Measurements from ENCODE around the gene FUT6. TPM values are rescaled to one million over a fixed set of nuclear protein-coding genes. Genes with fewer than 3 reads are reported as not detected.
"Not testable (repeated sequence)": the region's sequence is repeated elsewhere in the genome, so short reads cannot be mapped to it uniquely, and the experiment has no call there.

FUT6 gene
- total RNA-seq, 1 experiment from 2014 or later = not detected

DNA sequence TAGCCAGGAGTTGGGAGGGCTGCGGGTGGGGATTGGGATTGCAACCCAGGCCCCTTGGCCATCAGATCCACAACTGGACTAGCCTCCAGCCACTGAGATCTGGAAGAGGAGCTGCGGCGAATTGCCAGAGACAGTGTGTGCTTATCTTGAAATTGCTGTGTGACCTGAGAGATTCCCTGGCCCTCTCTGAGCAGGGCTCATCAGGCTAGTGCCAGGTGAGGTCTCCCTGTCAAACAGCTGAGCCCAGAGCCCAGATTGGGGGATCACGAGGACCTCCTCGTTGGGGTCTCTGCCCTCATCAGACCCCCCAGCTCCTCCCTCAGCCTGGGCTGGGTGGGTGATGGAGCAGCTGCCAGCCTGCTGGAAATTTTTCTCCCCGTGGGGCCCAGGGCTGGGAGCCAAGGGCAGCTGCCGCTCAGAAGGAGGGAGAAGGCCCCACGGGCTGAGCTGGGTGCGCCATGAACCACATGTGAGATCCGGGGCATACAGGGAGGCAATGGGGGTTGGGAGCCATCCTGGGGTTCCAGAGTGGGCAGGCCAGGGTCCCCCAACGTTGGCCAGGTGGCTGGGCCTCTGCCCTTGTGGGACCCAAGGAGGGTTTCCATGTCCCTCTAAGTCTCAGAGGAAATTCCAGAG is 23.6 kb upstream of the FUT6 start:
- in situ Hi-C loops (cut with HindIII; ENCODE audit: low sequenced_read_pairs) = no loop called here
- no peak for DNase-seq (ENCODE audit: low spot score)

DNA sequence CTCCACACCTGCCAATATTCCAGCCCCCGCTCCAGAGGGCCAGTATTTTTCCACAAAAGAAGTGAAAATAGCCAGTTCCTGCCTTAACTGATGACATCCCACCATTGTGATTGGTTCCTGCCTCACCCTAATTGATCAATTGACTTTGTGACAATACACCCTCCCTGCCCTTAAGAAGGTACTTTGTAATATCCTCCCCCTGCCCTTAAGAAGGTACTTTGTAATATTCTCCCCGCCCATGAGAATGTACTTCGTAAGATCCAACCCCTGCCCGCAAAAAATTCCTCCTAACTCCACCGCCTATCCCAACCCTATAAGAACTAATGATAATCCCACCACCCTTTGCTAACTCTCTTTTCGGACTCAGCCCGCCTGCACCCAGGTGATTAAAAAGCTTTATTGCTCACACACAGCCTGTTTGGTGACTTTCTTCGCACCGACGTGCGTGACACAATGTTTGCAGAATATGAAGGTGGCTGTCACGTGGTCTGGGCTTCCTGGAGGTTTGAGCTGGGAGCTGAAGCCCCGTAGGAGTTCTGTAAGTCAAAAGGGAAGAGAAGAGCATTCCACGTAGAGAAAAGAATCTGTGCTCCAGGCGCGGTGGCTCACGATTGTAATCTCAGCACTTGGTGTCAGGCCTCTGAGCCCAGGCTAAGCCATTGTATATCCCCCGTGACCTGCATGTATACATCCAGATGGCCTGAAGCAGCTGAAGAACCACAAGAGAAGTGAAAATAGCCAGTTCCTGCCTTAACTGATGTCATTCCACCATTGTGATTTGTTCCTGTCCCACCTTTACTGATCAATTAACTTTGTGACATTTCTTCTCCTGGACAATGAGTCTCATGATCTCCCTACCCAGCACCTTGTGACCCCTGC is 17.9 kb upstream of the FUT6 start:
- in situ Hi-C loops (cut with HindIII; ENCODE audit: low sequenced_read_pairs) = no loop called here
- no peak for DNase-seq (ENCODE audit: low spot score)

- DNase-seq (ENCODE audit: low spot score); in situ Hi-C loops (cut with HindIII; ENCODE audit: low sequenced_read_pairs): not testable (repeated sequence)
Observed at GRCh38 chr19:5855151-5855550, 15.6 kb upstream of the FUT6 start.

DNA sequence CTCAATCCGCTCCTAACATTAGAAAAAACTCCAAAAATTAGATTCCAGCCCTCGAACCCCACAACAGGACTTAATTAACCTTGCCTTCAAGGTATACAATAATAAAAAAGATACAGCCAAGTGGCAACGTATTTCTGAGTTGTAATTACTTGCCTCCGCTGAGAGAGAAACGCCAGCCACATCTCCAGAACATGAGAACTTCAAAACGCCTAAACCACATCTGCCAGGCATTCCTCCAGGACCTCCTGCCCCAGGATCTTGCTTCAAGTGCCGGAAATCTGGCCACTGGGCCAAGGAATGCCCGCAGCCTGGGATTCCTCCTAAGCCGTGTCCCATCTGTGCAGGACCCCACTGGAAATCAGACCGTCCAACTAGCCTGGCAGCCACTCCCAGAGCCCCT is 14.6 kb upstream of the FUT6 start:
- DNase-seq (ENCODE audit: low spot score); in situ Hi-C loops (cut with HindIII; ENCODE audit: low sequenced_read_pairs): not testable (repeated sequence)

- in situ Hi-C loops (cut with HindIII; ENCODE audit: low sequenced_read_pairs) = no loop called here
- no peak for DNase-seq (ENCODE audit: low spot score)
Observed at GRCh38 chr19:5851302-5851701, 11.8 kb upstream of the FUT6 start, which contains the start of gene FUT3. FUT3 (minus strand) TSS chr19:5851449.

- in situ Hi-C loops (cut with HindIII; ENCODE audit: low sequenced_read_pairs) = no loop called here
- no peak for DNase-seq (ENCODE audit: low spot score)
Observed at GRCh38 chr19:5850743-5851293, 11.3 kb upstream of the FUT6 start.

DNA sequence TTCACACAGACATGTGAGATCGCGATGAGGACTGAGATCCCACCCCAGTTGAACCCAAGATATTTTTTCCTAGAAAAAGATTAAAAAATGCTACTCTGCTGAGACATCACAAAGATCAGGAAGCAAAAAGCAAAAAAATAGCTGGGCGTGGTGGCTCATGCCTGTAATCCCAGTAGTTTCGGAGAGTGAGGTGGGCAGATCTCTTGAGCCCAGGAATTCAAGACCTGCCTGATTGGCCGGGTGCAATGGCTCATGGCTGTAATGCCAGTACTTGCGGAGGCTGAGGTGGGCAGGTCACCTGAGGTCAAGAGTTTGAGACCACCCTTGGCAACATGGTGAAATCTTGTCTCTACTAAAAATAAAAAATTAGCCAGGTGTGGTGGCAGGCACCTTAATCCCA is 10.7 kb upstream of the FUT6 start:
- in situ Hi-C loops (cut with HindIII; ENCODE audit: low sequenced_read_pairs) = no loop called here
- no peak for DNase-seq (ENCODE audit: low spot score)

DNA sequence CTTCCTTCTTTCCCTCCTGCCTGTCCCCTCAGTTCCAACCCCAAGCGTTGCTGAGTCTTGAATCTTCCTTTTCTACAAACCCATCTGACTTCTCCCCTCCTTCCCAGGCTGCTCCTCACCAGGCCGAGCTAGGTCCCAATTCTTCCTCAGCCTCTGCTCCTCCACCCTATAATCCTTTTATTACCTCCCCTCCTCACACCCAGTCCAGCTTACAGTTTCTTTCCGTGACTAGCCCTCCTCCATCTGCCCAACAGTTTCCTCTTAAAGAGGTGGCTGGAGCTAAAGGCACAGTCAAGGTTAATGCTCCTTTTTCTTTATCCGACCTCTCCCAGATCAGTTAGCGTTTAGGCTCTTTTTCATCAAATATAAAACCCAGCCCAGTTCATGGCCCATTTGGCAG is 9.1 kb upstream of the FUT6 start:
- in situ Hi-C loops (cut with HindIII; ENCODE audit: low sequenced_read_pairs); DNase-seq (ENCODE audit: low spot score): not testable (repeated sequence)

- DNase-seq (ENCODE audit: low spot score); in situ Hi-C loops (cut with HindIII; ENCODE audit: low sequenced_read_pairs): not testable (repeated sequence)
Observed at GRCh38 chr19:5847846-5848245, 8.3 kb upstream of the FUT6 start.

- DNase-seq (ENCODE audit: low spot score) = no peak
- in situ Hi-C loops (cut with HindIII; ENCODE audit: low sequenced_read_pairs) = no loop called here
Observed at GRCh38 chr19:5844456-5845433, 5.2 kb upstream of the FUT6 start.

DNA sequence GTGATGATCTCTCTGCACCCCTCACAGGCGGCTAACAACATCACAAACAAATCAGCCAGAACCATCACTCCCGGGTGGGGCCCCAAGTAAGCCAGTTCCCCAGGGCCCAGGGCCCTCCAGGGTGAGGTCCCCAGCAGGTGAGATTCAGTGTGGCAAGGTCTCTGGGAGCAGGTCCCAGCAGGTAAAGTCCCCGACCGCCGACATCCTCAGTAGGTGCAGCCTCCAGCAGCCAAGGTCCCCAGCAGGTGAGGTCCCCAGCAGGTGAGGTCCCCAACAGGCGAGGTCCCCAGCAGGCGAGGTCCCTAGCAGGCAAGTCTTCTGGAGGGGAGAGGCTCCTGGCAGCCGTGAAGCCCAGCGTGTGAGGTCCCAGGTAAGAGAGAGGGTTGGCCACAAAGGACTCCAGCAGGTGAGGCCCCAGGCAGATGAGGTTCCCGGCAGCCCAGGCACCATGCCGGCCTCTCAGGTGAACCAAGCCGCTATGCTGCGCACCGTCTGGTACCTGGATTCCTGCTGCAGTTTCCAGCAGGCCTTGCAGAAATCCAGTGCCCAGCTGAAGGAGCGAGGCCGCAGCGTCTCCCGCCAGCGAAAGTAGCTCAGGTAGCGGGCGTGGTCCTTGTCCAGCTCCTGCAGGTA is 3.9 kb upstream of the FUT6 start:
- no peak for DNase-seq (ENCODE audit: low spot score)
- in situ Hi-C loops (cut with HindIII; ENCODE audit: low sequenced_read_pairs) = no loop called here

GRCh38 chr19:5841735-5842111 is 2.2 kb upstream of the FUT6 start:
- in situ Hi-C loops (cut with HindIII; ENCODE audit: low sequenced_read_pairs); DNase-seq (ENCODE audit: low spot score): not testable (repeated sequence)

- in situ Hi-C loops (cut with HindIII; ENCODE audit: low sequenced_read_pairs) = no loop called here
- no peak for DNase-seq (ENCODE audit: low spot score)
Observed at GRCh38 chr19:5838353-5839064, 993 bp downstream of the FUT6 start.

DNA sequence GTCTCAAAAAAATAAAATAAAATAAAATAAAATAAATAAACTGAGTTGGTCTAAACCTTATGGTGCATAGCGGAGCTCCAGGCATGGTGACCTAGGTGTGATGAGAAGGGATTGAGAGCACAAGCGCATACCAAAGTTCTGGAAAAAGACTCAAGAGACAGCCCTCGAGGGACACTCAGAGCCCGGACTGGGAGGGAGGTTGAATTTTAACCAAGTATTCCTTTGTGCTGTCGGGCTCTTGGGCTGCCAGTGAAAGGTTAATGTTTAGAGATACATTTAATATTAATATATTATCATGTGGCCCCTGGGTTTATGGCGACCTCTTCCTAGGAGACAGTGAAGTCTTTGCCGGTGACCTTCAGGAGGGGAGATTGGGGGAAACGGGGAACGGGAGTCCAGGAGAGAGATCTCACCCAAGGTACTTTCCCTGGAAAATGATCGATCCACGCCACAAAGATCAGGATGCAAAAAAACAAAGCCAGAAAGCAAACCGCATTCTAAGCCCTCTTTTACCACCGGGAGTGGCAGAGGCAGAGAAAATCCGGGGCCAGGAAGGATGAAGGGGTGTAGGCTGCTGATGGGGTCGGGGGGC is 1.6 kb downstream of the FUT6 start:
- in situ Hi-C loops (cut with HindIII; ENCODE audit: low sequenced_read_pairs) = no loop called here
- no peak for DNase-seq (ENCODE audit: low spot score)

DNA sequence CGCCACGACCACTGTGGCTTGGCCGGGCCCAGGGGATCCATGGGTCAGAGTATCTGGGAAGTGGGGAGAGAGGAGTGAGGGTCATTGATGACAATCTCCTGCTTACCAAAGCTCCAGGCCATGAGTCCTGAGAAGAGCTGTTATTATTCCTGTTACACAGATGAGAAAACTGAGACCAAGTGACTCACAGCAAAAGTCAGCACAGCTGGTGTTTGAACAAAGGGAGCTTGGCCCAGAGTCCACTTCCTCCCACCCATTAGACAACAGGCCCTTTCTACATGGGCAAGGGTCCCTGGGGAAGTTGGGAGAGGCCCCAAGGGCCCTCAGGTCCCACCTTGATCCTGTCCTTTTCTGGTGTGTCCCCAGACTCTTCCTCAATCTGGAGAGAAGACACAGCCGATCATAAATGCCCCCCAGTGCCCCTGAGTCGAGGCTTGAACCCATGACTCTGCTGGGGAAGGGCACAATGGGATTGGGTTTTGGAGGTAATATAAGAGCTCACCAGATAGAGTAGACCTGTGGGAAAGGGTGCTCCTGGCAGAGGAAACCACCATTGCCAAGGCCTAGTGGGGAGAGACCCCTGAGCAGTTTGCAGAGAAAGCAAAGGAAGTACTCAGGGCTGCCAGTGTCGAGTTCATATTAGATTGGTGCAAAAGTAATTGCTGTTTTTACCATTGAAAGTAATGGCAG is 6.8 kb downstream of the FUT6 start:
- in situ Hi-C loops (cut with HindIII; ENCODE audit: low sequenced_read_pairs) = no loop called here
- DNase-seq (ENCODE audit: low spot score) = no peak

- no peak for DNase-seq (ENCODE audit: low spot score)
- in situ Hi-C loops (cut with HindIII; ENCODE audit: low sequenced_read_pairs) = no loop called here
Observed at GRCh38 chr19:5832061-5832460, 7.4 kb downstream of the FUT6 start.

DNA sequence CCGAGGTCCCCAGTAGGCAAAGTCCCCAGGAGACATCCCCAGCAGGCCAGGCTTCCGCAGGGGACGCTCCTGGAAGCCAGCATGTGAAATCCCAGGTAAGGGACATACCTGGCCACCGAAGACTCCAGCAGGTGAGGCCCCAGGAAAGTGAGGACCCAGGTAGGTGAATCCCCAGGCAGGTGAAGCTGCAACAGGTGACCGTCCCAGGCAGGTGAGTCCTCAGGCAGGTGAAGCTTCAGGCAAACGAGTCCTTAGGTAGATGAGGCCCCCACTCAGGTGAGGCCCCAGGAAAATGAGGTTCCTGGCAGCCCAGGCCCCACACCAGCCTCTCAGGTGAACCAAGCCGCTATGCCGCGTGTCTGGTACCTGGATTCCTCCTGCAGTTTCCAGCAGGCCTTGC is 8.3 kb downstream of the FUT6 start:
- in situ Hi-C loops (cut with HindIII; ENCODE audit: low sequenced_read_pairs) = no loop called here

More for the DNA sequence above, 8.3 kb downstream of the FUT6 start:
- DNase-seq (ENCODE audit: low spot score) = no peak
